HG03066 (cell line): Measurements from ENCODE around the gene ATOH7.
"Not testable (repeated sequence)": the region's sequence is repeated elsewhere in the genome, so short reads cannot be mapped to it uniquely, and the experiment has no call there.

ENCODE experiments used
- ATAC-seq: cut with Tn5 transposase; IDR thresholded peaks from one replicate; pipeline ENCODE4 v1.9.1; 2021; ENCODE audit warnings: low read depth; ENCODE audit not compliant: unreplicated experiment

ATOH7 gene

DNA sequence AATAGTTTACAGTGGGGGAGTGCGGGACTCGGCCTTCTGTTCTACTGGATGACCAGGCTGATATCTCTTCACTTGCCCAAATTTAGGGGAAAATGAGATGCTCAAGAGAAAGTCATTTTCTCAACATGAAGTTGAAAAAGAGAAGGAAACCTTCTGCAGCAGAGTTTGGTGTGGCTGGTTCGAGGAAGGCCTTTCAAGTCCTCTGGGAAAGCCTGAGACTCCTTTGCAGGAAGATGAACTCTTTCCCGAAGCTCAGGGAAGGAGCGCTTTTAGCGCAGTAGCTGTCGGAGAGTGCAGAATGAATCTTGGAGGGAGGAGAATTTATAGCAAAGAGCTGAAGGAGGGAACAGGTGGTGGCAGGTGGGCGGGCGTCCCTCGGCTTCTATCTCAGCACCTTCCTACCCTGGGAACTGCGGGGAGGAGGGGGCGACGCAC is at the start of gene ATOH7:
Gene ATOH7 (minus strand): TSS at position 297 of the 435 bp plus-strand sequence. CDS start 436 bp downstream, outside the sequence.
- ATAC-seq: no peak

DNA sequence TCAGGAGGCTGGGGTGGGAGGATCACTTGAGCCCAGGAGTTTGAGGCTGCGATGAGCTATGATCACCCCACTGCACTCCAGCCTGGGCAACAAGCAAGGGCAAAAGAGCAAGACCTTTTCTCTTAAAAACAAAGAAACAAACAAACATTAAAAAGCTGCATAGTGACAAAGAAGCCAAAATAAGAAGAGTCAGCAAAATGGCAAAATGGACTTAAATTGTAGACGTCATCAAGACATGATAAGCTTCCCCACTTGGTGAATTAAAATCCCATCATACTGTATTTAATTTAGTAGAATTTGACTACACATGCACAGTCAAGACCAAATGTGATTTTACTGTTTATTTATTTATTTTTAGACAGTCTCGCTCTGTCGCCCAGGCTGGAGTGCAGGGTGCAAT is 48.8 kb upstream of the ATOH7 start:
- no peak for ATAC-seq

DNA sequence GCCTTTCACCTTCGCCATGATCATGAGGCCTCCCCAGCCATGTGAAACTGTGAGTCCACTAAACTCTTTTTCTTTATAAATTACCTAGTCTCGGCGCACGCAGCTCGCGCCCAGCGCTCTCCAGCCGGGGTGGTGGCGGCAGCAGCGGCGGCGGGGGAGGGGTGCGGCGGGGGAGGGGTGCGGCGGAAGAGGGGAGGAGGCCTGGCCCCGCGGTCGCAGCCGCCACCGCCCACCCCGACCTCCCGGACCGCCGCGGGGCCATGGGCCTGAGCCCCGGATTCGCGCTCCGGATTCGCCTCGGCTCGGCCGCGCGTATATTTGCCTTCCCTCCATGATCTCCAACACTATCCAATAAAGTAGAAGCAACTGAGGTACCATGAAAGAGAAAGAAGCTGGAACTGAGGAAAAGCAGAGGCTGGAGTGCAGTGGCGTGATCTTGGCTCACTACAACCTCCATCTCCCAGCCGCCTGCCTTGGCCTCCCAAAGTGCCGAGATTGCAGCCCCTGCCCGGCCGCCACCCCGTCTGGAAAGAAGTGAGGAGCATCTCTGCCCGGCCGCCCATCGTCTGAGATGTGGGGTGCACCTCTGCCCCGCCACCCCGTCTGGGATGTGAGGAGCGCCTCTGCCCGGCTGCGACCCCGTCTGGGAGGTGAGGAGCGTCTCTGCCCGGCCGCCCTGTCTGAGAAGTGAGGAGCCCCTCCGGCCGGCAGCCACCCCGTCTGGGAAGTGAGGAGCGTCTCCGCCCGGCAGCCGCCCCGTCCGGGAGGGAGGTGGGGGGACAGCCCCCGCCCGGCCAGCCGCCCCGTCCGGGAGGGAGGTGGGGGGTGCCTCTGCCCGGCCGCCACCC is 47.2 kb upstream of the ATOH7 start:
- not testable (repeated sequence) for ATAC-seq

DNA sequence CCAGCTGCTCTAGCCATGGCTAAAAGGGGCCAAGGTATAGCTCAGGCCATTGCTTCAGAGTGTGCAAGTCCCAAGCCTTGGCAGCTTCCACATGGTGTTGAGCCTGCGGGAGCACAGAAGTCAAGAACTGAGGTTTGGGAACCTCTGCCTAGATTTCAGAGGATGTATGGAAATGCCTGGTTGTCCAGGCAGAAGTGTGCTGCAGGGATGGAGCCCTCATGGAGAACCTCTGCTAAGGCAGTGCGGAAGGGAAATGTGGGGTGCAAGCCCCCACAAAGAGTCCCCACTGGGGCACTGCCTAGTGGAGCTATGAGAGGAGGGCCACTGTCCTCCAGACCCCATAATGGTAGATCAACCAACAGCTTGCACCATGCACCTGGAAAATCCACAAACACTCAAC is 45.9 kb upstream of the ATOH7 start:
- not testable (repeated sequence) for ATAC-seq

DNA sequence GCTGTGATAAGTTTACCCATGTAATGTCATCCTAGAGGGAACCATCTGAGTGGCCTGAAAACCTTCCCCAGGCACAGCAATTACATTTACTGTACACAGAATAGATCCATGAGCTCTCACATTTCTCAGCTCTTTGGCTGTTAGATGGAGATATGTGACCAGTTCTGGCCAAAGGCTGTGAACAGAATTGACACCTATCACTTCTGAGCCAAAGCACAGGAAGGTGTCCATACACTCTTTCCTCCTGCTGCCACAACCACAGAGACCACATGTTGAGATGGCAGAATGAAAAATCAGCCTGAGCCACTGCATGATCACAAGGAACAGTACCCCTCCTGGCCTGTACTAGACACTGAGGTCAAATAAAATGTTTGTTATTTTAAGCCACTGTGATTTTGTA is 44.3 kb upstream of the ATOH7 start:
- ATAC-seq: no peak

DNA sequence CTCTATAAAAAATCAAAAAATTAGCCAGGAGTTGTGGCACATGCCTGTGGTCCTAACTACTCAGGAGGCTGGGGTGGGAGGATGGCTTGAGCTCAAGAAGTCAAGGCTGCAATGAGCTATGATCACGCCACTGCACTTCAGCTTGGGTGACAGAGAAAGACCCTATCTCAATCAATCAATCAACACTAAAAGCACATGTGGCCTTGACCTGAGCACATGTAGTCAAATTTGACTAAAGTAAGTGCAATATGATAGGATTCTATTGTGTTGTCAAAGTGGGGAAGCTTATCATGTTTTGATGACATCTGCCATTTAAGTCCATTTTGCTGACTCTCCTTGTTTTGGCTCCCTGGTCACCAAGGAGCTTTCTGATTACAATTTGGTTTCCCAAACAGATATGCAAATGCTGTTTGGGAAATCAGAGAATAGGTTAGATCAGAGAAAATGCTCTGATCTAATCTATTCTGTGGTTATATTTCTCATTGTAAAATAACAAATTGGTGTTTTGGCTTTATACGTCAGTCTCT is 43.8 kb upstream of the ATOH7 start:
- no peak for ATAC-seq

DNA sequence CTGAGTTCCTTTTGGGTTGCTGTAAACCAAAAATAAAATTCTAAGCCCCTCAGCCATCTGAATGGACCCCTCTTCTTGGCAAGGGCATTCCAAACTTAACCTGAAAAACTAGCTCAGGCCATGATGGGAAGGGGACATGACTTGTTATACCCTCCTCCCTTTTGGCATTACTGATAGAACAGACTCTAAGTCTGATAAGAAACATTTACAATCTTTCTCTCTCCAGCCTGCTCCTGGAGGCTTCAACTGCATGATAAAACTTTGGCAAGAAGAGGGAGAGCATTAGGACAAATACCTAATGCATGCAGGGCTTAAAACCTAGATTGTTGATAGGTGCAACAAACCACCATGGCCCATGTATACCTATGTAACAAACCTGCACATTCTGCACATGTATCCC is 40.9 kb upstream of the ATOH7 start:
- ATAC-seq: no peak

DNA sequence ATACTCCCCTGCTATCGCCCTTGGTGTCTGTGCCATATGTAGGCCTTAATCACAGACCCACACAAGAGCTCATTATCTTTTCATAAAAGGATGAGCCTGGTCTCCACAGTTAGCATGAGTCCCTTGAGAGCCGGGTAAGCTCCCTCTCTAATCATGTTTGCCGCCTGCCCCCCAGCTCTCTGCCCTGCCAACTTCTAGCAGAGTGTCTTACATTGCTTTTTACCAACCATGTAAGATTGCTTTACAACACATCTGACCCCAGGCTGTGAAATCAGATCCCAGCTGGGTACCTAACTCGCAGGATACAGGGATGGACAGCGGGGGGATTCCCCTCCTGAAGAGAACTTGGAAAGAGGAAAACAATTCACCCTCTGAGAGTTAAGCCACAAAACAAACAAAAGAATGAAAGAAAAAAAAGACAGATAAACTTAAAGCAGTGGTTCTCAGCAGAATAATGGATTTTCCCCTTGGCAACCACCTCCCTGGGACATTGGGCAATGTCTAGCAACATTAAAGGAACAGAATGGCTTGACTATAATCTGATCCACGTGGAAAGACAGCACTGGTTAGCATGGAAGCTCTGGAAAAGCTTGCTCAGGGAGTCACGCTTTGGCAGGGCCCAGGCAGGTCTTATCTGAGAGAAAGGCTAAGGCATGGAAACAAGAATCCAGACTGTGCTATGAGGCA is 39.4 kb upstream of the ATOH7 start:
- no peak for ATAC-seq

DNA sequence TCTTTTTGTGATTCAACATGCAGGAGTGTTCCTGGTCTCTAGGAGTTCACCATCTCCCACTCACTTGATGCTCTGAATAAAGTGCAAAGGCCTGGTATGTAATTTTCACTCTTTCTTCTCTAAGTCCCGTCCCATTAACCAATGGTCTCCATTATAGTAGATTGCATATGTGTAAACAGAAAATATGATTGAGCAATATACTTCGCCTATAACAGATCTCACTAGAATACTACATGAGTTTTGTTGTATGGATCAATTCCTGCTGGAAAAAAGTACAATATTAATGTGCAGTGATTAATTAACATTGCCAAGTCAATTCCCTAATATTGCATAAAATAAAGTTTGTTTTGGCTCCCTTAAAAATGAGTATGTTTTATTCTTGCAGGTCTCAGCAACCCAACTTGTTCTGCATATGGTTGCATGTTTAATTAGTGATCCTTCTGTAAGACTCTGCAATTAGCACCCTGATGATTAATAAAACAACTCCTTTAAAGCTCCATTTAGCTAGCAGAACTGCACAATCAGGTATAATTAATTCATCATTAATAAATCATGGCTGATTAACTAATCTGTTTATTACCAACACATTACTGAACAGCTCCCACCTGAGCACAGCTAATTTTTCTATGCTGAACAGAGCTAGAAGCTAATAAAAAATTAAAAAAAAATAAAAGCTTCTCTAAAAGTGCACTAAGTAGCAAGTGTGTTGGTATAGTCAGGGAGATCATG is 37.8 kb upstream of the ATOH7 start:
- ATAC-seq: no peak

DNA sequence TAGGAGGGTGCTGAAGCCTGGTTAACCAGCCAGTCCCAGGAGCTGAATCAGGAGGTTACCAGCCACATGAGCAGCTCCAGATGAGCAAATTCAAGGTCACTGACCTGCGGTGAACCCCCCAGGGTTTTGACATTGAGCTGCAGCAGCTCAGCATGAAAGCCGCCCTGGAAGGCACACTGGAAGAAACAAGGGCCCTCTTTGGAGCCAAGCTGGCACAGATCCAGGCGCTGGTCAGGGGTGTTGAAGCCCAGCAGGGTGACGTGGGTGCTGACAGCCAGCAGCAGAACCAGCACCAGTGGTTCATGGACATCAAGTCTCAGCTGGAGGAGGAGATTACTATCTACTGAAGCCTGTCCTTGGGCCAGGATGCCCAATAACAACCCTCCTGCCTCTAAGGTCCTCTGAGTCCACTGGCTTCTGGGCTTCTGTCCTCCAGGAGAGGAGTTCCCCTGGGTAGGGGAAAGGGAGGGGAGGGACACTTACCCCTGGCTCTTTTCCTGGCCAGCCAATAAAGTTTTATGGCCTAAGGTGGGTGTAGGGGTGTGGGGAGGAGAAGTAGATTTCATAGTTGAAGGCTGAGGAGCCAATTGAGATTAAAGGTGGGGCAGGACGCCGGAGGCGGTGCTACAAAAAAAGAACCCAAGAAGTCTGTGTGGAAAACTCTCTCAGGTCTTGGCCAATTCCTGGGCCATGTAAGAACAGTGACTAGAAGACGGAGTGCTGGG is 29.4 kb upstream of the ATOH7 start:
- no peak for ATAC-seq

DNA sequence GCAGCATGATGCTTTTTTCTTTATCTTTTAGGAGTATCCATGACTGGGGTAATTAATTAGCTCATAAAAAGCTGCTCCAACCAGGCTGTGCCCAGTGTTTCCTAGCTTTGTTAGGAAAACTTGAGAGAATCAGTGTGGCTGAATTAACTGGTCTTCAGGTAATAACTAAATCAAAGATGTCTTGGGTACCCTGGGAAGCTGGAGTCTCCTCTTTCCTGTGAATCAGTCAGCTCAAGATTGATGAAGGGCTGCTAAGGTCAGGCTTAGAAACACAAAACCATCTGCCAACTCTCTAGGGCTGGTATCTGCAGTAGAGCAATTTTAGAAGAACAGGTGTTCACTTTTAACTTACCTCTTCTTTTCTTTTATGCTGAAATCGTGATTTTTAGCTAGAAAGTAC is 21.4 kb upstream of the ATOH7 start:
- no peak for ATAC-seq

DNA sequence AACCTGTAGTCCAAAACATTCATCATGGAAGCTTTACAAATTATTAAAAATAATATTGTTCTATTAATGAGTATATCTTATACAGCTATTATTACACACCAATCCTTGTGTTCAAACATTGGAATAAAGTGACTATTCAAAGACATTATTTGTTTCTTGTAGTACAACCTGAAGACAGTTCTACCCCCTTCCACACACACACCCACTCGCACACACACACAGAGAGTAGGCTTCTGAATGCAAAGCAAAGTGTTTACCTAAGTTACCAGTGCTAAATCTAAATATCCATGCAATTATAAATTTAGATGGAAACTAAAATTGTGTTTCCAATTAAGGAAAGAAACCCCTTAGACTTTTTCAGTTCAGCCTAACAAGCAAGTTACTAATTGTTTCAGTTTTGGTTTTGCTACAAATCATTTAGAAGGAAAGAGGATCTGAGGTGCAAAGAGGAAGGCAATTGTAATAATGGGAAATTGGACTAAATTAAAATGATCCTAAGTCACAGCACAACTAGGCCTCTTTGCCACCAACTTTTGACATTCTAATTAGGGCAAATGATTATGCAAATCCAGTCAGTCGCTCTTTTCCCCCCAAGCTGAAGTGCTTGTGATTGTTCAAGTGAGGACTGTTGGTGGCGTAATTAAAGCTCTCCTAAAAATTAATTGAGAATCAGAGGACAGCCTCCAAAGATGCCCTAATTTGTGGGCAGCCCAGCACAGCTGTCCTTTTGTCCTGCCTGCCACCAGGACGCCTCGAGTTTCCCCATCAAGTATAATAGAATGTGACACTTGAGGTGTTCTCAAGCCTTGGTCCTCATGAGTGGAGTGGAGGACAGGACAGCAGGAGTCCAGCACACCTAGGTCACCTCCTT is 19.9 kb upstream of the ATOH7 start:
- ATAC-seq: no peak

DNA sequence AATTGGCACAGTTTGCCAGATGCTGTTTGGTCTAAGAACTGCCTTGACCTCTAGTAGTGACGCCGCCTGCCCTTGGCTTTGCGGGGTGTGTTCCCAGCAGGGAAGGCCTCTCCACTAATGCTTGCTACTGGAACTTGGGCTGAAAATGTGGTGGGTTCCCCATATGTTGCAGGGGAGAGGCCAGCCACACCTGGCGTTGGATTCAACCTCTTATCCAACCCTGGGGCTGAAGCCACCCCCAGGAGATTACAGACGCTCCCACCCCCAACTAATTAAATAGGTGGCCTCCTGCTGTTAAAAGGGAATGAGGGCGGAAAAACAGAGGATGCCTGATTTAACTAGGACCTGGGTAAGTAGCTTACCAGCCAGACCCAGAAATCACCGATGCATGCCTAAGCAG is 19.2 kb upstream of the ATOH7 start:
- no peak for ATAC-seq

DNA sequence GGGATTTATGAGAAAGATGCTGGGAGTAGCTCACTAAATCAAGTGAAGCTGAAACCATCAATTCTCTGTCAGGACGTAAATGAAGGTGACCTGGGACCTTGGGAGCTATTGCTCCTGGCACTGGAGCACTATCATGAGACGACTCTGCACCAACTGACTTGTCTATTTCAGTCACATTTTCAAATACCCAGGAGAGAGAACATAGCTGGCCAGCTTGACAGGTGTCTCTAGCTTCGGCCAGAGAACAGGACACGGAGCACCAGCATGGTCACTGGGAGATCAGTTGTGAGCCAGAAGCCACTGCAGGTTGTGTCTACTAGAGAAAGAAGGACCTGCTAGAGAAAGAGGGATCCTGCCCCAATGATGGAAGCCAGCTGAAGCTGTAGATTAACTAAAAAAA is 17.4 kb upstream of the ATOH7 start:
- ATAC-seq: no peak

DNA sequence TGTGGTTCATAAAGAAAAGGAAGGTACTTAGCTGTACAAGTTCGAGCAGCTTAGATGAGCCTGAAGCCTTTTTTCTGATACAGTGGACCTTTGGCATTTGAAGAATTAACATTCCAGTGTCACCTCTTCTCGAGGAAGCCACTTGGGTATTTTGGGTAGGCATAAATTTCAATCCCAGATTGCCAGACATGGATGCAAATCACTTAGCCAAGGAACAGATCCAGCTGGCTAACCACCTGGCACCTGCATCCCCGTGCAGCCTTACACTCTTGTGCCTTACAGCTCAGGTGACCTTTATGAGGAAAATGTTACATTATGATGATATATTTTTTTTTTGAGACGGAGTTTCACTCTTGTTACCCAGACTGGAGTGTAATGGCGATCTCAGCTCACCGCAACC is 16.0 kb upstream of the ATOH7 start:
- ATAC-seq: no peak

DNA sequence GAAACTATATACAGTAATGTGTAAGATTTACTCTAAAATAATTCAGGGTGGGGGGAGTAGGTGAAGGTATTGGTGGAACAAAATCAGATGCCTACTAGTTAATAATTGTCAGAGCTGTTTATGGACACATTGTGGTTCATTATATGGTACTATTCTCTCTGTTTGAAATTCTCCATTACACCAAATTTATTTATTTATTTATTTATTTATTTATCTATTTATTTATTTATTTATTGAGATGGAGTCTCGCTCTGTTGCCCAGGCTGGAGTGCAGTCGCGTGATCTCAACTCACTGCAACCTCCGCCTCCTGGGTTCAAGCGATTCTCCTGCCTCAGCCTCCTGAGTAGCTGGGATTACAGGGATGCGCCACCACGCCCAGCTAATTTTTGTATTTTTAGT is 14.5 kb upstream of the ATOH7 start:
- not testable (repeated sequence) for ATAC-seq

DNA sequence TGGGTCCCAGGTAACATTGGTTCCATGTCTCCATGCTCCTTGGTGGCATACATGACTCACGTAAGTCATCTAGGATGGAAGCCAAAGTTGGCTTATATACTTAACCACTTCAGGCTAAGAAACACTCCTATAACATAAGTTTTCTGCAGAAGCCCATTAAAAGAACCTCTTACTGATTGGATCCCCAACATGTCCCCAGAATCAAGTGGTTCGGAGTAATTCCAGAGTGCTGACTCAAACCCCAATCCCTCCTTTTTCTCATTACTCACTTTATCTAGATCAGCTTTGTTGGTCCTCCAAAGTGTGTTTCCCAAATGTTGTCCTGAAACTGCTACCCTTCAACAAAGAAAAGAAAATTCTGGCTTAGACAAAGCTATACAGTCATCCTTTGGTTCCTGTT is 10.1 kb upstream of the ATOH7 start:
- no peak for ATAC-seq

DNA sequence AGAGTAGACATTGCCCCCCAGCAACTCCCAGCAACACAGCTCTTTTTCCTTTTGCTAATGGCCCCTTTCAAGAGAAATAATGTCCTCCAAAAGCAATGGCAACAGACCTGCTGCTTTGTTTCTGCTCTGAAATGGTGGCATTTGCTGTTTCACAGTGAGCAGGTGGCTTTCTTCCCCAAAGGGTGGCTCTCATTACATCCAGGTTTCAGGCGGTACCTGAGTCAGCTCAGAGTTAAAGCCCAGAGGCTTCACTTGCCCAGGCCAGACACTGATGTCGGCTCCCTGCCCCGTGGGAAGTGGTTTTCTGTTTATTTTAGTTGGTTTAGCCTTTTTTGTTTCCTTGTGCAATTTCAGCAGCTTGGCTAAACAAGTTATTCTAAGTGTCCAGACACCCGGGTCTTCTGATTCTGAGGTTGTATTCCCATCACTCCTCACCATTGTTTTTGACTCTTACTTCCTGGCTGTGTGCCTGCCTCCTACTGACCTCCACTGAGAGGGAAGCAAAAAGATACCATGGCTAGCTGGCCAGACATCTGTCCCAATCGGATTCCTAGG is 7.8 kb upstream of the ATOH7 start:
- no peak for ATAC-seq

DNA sequence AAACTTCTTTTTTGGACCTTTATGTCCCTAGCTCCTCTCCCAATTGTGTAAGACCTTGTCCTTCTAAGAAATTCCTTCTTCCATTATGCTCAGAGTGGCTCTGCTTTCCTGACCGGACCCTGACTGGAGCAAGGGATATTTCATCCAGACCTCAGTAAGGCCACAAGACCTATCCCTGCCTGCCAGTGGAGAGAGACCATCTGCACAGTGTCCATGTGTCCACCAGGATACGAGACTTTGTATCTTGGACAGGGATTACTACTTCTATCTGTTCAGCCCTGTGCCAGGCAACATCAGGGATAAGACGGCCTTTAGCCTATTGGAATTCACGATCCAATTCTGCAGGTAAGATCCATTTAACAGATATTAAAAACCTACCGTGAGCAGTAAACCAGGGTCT is 7.2 kb upstream of the ATOH7 start:
- no peak for ATAC-seq
